Measurements from ENCODE around the gene ADORA1.

- TF ChIP-seq CTCF (IDR thresholded peaks at IDR 0.05) (no peak), POLR2A (IDR thresholded peaks at IDR 0.05) (no peak)
Observed at GRCh38 chr1:203175827-203176241, 48.3 kb downstream of the ADORA1 start.

Data from Peyer's patch (tissue), 4 donors.